ENCODE data around the gene DNMT3B. TPM values are rescaled to one million over a fixed set of nuclear protein-coding genes. Genes with fewer than 3 reads are reported as not detected.

Gene DNMT3B
- total RNA-seq, 1 experiment from 2014 or later: 5.4 TPM

Other genes with a start within 250 kb of the DNMT3B start
- gene NOL4L, start 177.1 kb upstream of the DNMT3B start, total RNA-seq (2014; rRNA removed; shearing (Covaris generic)): 11.3 and 11.8 TPM in 2 replicates
- not detected in 2 replicates for gene C20orf203, start 88.4 kb upstream of the DNMT3B start, total RNA-seq (2014; rRNA removed; shearing (Covaris generic))
- gene COMMD7, start 18.9 kb upstream of the DNMT3B start, total RNA-seq (2014; rRNA removed; shearing (Covaris generic)): 36.1 and 41.0 TPM in 2 replicates
- gene MAPRE1, start 57.6 kb downstream of the DNMT3B start, total RNA-seq (2014; rRNA removed; shearing (Covaris generic)): 143 and 152 TPM in 2 replicates
- 1.2 TPM in 1 of 2 replicates, not detected in the other for gene EFCAB8, start 96.5 kb downstream of the DNMT3B start, total RNA-seq (2014; rRNA removed; shearing (Covaris generic))
- gene SUN5, start 242.0 kb downstream of the DNMT3B start, total RNA-seq (2014; rRNA removed; shearing (Covaris generic)): not detected in 2 replicates
- not detected in 2 replicates for gene BPIFB2, start 245.3 kb downstream of the DNMT3B start, total RNA-seq (2014; rRNA removed; shearing (Covaris generic))

All from Daoy (cell line).